SK-N-SH treated with all-trans-retinoic acid at 6 μM for 48 hours (cell line): Measurements from ENCODE around the gene ERCC2.
"Not testable (repeated sequence)": the region's sequence is repeated elsewhere in the genome, so short reads cannot be mapped to it uniquely, and the experiment has no call there.

Experiments
- ARNTL ChIP-seq: fragments of 450-650 bp; formaldehyde crosslinking; IDR thresholded peaks from 2 replicates; pipeline ENCODE4 v1.5.0; 2020; ENCODE audit warnings: low read depth, mild to moderate bottlenecking, moderate library complexity, borderline replicate concordance
- ZC3H10 ChIP-seq: fragments of 250-450 bp; sonication (Bioruptor Pico); IDR thresholded peaks from 2 replicates; pipeline ENCODE4 v1.5.1; 2021; ENCODE audit warnings: mild to moderate bottlenecking, moderate library complexity
- ZFP3 ChIP-seq: fragments of 250-450 bp; sonication (Bioruptor Pico); IDR thresholded peaks from 2 replicates; pipeline ENCODE4 v1.5.0; 2020; ENCODE audit warnings: mild to moderate bottlenecking, moderate library complexity
- ZNF8 ChIP-seq: fragments of 450-650 bp; formaldehyde crosslinking; IDR thresholded peaks from 2 replicates; pipeline ENCODE4 v1.5.0; 2020; ENCODE audit warnings: mild to moderate bottlenecking, moderate library complexity

DNA sequence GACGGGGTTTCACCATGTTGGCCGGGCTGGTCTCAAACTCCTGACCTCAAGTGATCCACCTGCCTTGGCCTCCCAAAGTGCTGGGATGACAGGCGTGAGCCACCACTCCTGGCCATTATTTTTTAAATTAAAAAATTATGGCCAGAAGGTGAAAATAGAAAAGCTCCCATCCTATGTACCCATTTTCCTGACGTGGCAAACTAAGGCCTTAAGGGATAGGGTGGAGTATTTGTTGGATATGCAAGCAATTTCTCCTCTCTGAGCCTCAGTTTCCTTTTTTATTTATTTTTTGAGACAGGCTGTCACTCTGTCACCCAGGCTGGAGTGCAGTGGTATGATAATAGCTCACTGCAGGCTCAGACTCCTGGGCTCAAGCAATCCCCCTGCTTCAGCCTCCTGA, 35.5 kb downstream of the ERCC2 start:
- not testable (repeated sequence) for TF ChIP-seq ZC3H10 (CRISPR knock-in tag); ZFP3; ZNF8 (CRISPR knock-in tag); ARNTL (CRISPR knock-in tag)
